Endothelial cell of umbilical vein (primary cell): ENCODE data around the gene ACKR3. TPM values are rescaled to one million over a fixed set of nuclear protein-coding genes. Genes with fewer than 3 reads are reported as not detected.

ENCODE experiments used
- BruUV-seq: library from RNA; stranded (reverse); fragments of 400-500 nt; replicated peaks from 2 replicates; lab custom pipeline; 2021; lab: Mats Ljungman, UMichigan
- CTCF ChIA-PET: fragments of 300-600, 350-600 bp; sonication (Branson Sonifier 250); formaldehyde crosslinking; loops from one replicate; lab custom pipeline; 2021; ENCODE audit warnings: antibody characterized with exemption, inconsistent platforms; lab: Charles Lee
- POLR2A ChIA-PET: fragments of 300-600, 350-600 bp; sonication (Branson Sonifier 250); formaldehyde crosslinking; loops from one replicate; lab custom pipeline; 2021; ENCODE audit warnings: antibody characterized with exemption, inconsistent platforms; lab: Charles Lee
- DNase-seq: peaks from one replicate; pipeline ENCODE4 v3.0.0-alpha.2; 2011; ENCODE audit warnings: low read depth, low spot score
- FAIRE-seq: peaks from 2 replicates; lab custom pipeline; 2011; peaks lifted over from hg19 to GRCh38; lab: Jason Lieb, UNC
- H2AFZ ChIP-seq: 2 replicates; pipeline ENCODE4 v1.6.0; 2012; ENCODE audit warnings: low read depth, low read length, control low read depth, inconsistent platforms
- H3K27ac ChIP-seq: 2 replicates; pipeline ENCODE4 v1.5.1; 2011; ENCODE audit warnings: low read depth, mild to moderate bottlenecking, control low read depth, low read length, moderate library complexity; ENCODE audit not compliant: insufficient read depth
- H3K27me3 ChIP-seq, 2 experiments: 2 replicates each; pipeline versions ENCODE4 v1.6.0 to v1.6.1; 2011; ENCODE audit warnings: low read length in 2 of 2, mixed read lengths in 1 of 2; ENCODE audit not compliant: control insufficient read depth in 2 of 2, insufficient read depth in 2 of 2
- H3K36me3 ChIP-seq, 2 experiments: 2 replicates in 1 of 2; 3 replicates in 1 of 2; pipeline ENCODE4 v1.5.1; 2011; ENCODE audit warnings: low read length in 2 of 2, mild to moderate bottlenecking in 1 of 2, moderate library complexity in 1 of 2; ENCODE audit not compliant: control insufficient read depth in 2 of 2, insufficient read depth in 2 of 2; ENCODE audit errors: extremely low read depth in 1 of 2
- H3K4me1 ChIP-seq: 3 replicates; pipeline ENCODE4 v1.5.1; 2011; ENCODE audit warnings: mild to moderate bottlenecking, low read length; ENCODE audit not compliant: control insufficient read depth, insufficient read depth; ENCODE audit errors: extremely low read depth
- H3K4me2 ChIP-seq: 2 replicates; pipeline ENCODE4 v1.6.1; 2011; ENCODE audit warnings: low read length, control low read depth, mixed read lengths; ENCODE audit not compliant: insufficient read depth
- H3K4me3 ChIP-seq, 3 experiments: fragments of 200-600 bp in 1 of 3; sonication (generic), shearing (Covaris generic) in 1 of 3; replicated peaks in 1 of 3; 2 replicates each; pipeline ENCODE4 v1.5.1; 2011 to 2016; ENCODE audit warnings: control low read depth in 3 of 3, low read length in 3 of 3, mild to moderate bottlenecking in 2 of 3, inconsistent platforms in 1 of 3, low read depth in 1 of 3, moderate library complexity in 1 of 3; ENCODE audit not compliant: insufficient read depth in 1 of 3
- H3K79me2 ChIP-seq: 2 replicates; pipeline ENCODE4 v1.6.0; 2012; ENCODE audit warnings: low read length, inconsistent platforms; ENCODE audit not compliant: control insufficient read depth, insufficient read depth
- H3K9ac ChIP-seq: replicated peaks from 2 replicates; pipeline ENCODE3; 2011; ENCODE audit warnings: low read length, control low read depth; ENCODE audit not compliant: insufficient read depth; ENCODE audit errors: extremely low read depth
- H3K9me1 ChIP-seq: replicated peaks from 3 replicates; pipeline ENCODE4 v1.6.0; 2011; ENCODE audit warnings: mild to moderate bottlenecking, low read length; ENCODE audit not compliant: control insufficient read depth, insufficient read depth; ENCODE audit errors: extremely low read depth
- H3K9me3 ChIP-seq: replicated peaks from 2 replicates; pipeline ENCODE4 v1.5.1; 2012; ENCODE audit warnings: low read length, inconsistent platforms; ENCODE audit not compliant: control insufficient read depth, insufficient read depth
- H4K20me1 ChIP-seq: replicated peaks from 2 replicates; pipeline ENCODE3; 2011; ENCODE audit warnings: mild to moderate bottlenecking, low read length; ENCODE audit not compliant: control insufficient read depth, insufficient read depth; ENCODE audit errors: extremely low read depth
- FOS ChIP-seq: IDR thresholded peaks from 2 replicates; pipeline ENCODE4 v1.6.1; 2011; ENCODE audit warnings: mild to moderate bottlenecking, low read length, moderate library complexity, borderline replicate concordance; ENCODE audit not compliant: insufficient read depth
- GATA2 ChIP-seq: IDR thresholded peaks from 2 replicates; pipeline ENCODE4 v1.7.0; 2011; ENCODE audit warnings: low read depth, mild to moderate bottlenecking, moderate library complexity, mixed read lengths, low read length; ENCODE audit not compliant: insufficient read length, insufficient read depth
- JUN ChIP-seq: IDR thresholded peaks from 2 replicates; pipeline ENCODE4 v1.6.1; 2011; ENCODE audit warnings: borderline replicate concordance, low read depth; ENCODE audit not compliant: insufficient read length, insufficient read depth
- POLR2A ChIP-seq: IDR thresholded peaks from 2 replicates; pipeline ENCODE4 v1.6.1; 2012; ENCODE audit warnings: low read depth, mild to moderate bottlenecking, control low read depth, low read length
- POLR2AphosphoS5 ChIP-seq: IDR thresholded peaks from 2 replicates; pipeline ENCODE4 v1.6.1; 2012; ENCODE audit warnings: low read depth, mild to moderate bottlenecking, control low read depth, low read length, moderate library complexity; ENCODE audit not compliant: insufficient read depth
- dilution Hi-C: fragments of 300-500 bp; cut with MboI; formaldehyde crosslinking; loops from one replicate; pipeline ENCODE4 v1.15.0; 2019; ENCODE audit warnings: low sequenced_read_pairs; ENCODE audit not compliant: extremely low pct_ligation_motif_present
- intact Hi-C: fragments of 100-400 bp; cut with micrococcal nuclease; formaldehyde crosslinking; loops from one replicate; pipeline ENCODE4 v1.10.0; 2022
- polyA plus RNA-seq, 4 experiments: library from polyadenylated mRNA; depleted of rRNA in 3 of 4; stranded (reverse) in 3 of 4; unstranded in 1 of 4; fragments of >200 nt; gene quantifications; 2 replicates each; pipeline versions ENCODE4 v1.2.1 to v1.2.3, GENCODE V29; 2011 to 2012; ENCODE audit warnings: missing spikeins in 1 of 4
- total RNA-seq: library from RNA; stranded (reverse); gene quantifications from 2 replicates; pipeline ENCODE4 v1.2.3, GENCODE V29; 2021
- TF ChIP-seq, protein P1 (sequence below), 2 donors: IDR thresholded peaks; 1 replicate in 1 of 2; 2 replicates in 1 of 2; pipeline ENCODE4 v1.5.1; 2011; ENCODE audit warnings: low read length in 2 of 2, mild to moderate bottlenecking in 2 of 2, moderate library complexity in 2 of 2, control low read depth in 1 of 2, inconsistent platforms in 1 of 2, low read depth in 1 of 2; ENCODE audit not compliant: insufficient read depth in 1 of 2; ENCODE audit errors: extremely low read depth in 1 of 2

The ACKR3 gene
- total and polyA plus RNA-seq, 2 donors (not counting 3 experiments of a cell fraction or from before 2014, with no cell fraction given) = 31.1 to 428 TPM

DNA sequence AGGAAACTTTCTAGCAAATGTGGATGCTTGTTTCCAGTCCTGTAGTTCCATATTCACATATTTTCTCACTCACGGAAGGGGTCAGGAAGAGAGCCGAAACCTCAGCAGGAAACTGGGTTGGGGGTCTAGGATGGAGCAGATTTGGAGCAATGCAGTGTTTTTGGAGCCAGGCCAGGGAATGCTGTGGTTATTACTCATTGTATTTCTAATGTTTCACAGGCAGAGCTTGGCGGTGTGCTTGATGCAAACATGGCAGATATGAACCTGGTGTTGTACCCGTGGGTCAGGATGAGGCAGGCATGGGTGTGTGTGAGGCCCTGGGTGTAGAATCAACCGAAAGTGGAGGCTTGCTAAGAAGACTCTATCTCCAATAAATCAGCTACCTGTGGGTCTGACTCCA is 34.6 kb upstream of the ACKR3 start:
- intact Hi-C loops = loop anchor here (1.0 kb wide), 3 partner anchors 26 to 538 kb away; partner anchors contain the start of gene ACKR3
- Histone ChIP-seq H3K4me2 (no peak overlapping the region), H3K9me1 (no peaks in the 10 kb centered on the region), H3K9me3 (no peaks in the 10 kb centered on the region), H3K27me3 (no peaks in the 10 kb centered on the region), H3K4me1 (peaks cover 12% of the 10 kb centered on the region), H4K20me1 (no peaks in the 10 kb centered on the region), H3K27ac (peak overlapping the region; percentile 13), H3K4me3 (no peak overlapping the region), H3K9ac (no peak overlapping the region), H3K79me2 (no peaks in the 10 kb centered on the region), H2AFZ (peak overlapping the region; percentile 35), H3K36me3 (no peaks in the 10 kb centered on the region)
- dilution Hi-C loops = no loop called here
- POLR2A ChIA-PET = no interaction called here
- FAIRE-seq (peak; percentile 97), DNase-seq (peak; percentile 86)
- TF ChIP-seq POLR2AphosphoS5 (peak; percentile 74), POLR2A (no peak), FOS (peak; percentile 77), JUN (peak; percentile 40), GATA2 (peak; percentile 60)
- TF ChIP-seq, protein P1, sequence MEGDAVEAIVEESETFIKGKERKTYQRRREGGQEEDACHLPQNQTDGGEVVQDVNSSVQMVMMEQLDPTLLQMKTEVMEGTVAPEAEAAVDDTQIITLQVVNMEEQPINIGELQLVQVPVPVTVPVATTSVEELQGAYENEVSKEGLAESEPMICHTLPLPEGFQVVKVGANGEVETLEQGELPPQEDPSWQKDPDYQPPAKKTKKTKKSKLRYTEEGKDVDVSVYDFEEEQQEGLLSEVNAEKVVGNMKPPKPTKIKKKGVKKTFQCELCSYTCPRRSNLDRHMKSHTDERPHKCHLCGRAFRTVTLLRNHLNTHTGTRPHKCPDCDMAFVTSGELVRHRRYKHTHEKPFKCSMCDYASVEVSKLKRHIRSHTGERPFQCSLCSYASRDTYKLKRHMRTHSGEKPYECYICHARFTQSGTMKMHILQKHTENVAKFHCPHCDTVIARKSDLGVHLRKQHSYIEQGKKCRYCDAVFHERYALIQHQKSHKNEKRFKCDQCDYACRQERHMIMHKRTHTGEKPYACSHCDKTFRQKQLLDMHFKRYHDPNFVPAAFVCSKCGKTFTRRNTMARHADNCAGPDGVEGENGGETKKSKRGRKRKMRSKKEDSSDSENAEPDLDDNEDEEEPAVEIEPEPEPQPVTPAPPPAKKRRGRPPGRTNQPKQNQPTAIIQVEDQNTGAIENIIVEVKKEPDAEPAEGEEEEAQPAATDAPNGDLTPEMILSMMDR (IDR thresholded peaks at IDR 0.05; ENCODE audit: extremely low read depth in 1 of 2, insufficient read depth in 1 of 2, low read depth in 1 of 2, low read length in 2 of 2) = no peak
- no TSS peak for BruUV-seq
- CTCF ChIA-PET = interaction anchor here (0.9 to 2.7 kb wide), 3 partner anchors 20 to 27 kb away, joined by 3 to 12 read pairs (median 4); no protein-coding TSS in a partner anchor
